Activated CD8-positive, alpha-beta T cell treated with anti-CD3 and anti-CD28 coated beads for 36 hours (primary cell): ENCODE measurements around the gene BTBD2. TPM values are rescaled to one million over a fixed set of nuclear protein-coding genes. Genes with fewer than 3 reads are reported as not detected.
"Not testable (repeated sequence)": the region's sequence is repeated elsewhere in the genome, so short reads cannot be mapped to it uniquely, and the experiment has no call there.

Experiments
- ATAC-seq: fragments of 200-7000 bp; cut with Tn5 transposase; one replicate; pipeline ENCODE4 v1.10.0; 2021; ENCODE audit warnings: mild to moderate bottlenecking, moderate library complexity
- CTCF ChIA-PET: fragments of 350-600 bp; sonication (Branson Sonifier 250); formaldehyde crosslinking; loops from one replicate; lab custom pipeline; 2021; ENCODE audit warnings: antibody characterized with exemption; lab: Charles Lee
- POLR2A ChIA-PET: fragments of 350-600 bp; sonication (Branson Sonifier 250); formaldehyde crosslinking; loops from one replicate; lab custom pipeline; 2021; ENCODE audit warnings: antibody characterized with exemption; lab: Charles Lee
- DNase-seq: peaks from one replicate; pipeline ENCODE4 v3.0.0-alpha.2; 2020
- H3K27ac Mint-ChIP-seq: one replicate; pipeline ENCODE4 v1.8.0; 2021; ENCODE audit warnings: mild to moderate bottlenecking, mixed read lengths
- H3K27me3 Mint-ChIP-seq: one replicate; pipeline ENCODE4 v1.8.0; 2021; ENCODE audit warnings: mixed read lengths
- H3K36me3 Mint-ChIP-seq: one replicate; pipeline ENCODE4 v1.8.0; 2021; ENCODE audit warnings: low read depth, mixed read lengths
- H3K4me1 Mint-ChIP-seq: one replicate; pipeline ENCODE4 v1.8.0; 2021; ENCODE audit warnings: low read depth, mixed read lengths
- H3K4me3 Mint-ChIP-seq: one replicate; pipeline ENCODE4 v1.8.0; 2021; ENCODE audit warnings: mild to moderate bottlenecking, moderate library complexity, mixed read lengths
- H3K9me3 Mint-ChIP-seq: one replicate; pipeline ENCODE4 v1.8.0; 2021; ENCODE audit warnings: mixed read lengths
- intact Hi-C: fragments of 100-400 bp; cut with micrococcal nuclease; formaldehyde crosslinking; loops from one replicate; pipeline ENCODE4 v1.10.0; 2022
- total RNA-seq, 2 experiments: library from RNA; stranded (reverse); gene quantifications; one replicate each; pipeline ENCODE4 v1.2.3, GENCODE V29; 2021
- TF ChIP-seq, protein P1 (sequence below): fragments of 200-600 bp; IDR thresholded peaks from one replicate; pipeline ENCODE4 v1.8.0; 2022; ENCODE audit warnings: antibody characterized with exemption, mild to moderate bottlenecking

The BTBD2 gene
- total RNA-seq, 2 experiments from 2014 or later = 36.5 to 44.6 TPM

DNA sequence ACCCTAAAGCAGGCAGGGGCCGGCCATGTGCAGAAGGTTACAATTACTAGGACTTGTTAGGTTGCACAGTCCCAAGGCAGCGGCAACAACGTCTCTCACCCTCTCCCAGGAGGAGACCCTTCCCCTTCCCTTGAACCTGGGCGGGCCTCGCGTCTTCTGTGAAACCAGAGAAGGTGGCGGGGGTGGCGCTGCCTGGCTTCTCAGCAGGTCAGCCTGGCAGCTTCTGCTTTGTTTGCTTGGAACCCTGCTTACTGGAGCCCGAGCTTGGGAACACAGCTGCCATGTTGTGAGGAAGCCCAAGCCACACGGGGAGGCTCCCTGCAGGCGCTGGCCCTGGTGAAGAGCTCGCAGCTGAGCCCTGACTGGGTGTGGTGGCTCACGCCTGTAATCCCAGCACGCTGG, 20.1 kb upstream of the BTBD2 start:
- Mint-ChIP-seq H3K4me1 (peaks cover 23% of the 10 kb centered on the region), H3K9me3 (peaks cover 5% of the 10 kb centered on the region), H3K27me3 (no peaks in the 10 kb centered on the region), H3K27ac (no peak overlapping the region), H3K36me3 (peaks cover 8% of the 10 kb centered on the region), H3K4me3 (no peak overlapping the region)
- ChIA-PET POLR2A (interaction anchor here (0.6 to 1.4 kb wide), 3 partner anchors 16 to 1103 kb away, joined by 3 to 6 read pairs (median 3); partner anchors contain the start of gene MKNK2), CTCF (interaction anchor here (1.1 kb wide), 1 partner anchor 13 kb away, joined by 3 read pairs; no protein-coding TSS in a partner anchor)
- intact Hi-C loops = no loop called here
- ATAC-seq (no peak), DNase-seq (no peak)
- TF ChIP-seq, protein P1, sequence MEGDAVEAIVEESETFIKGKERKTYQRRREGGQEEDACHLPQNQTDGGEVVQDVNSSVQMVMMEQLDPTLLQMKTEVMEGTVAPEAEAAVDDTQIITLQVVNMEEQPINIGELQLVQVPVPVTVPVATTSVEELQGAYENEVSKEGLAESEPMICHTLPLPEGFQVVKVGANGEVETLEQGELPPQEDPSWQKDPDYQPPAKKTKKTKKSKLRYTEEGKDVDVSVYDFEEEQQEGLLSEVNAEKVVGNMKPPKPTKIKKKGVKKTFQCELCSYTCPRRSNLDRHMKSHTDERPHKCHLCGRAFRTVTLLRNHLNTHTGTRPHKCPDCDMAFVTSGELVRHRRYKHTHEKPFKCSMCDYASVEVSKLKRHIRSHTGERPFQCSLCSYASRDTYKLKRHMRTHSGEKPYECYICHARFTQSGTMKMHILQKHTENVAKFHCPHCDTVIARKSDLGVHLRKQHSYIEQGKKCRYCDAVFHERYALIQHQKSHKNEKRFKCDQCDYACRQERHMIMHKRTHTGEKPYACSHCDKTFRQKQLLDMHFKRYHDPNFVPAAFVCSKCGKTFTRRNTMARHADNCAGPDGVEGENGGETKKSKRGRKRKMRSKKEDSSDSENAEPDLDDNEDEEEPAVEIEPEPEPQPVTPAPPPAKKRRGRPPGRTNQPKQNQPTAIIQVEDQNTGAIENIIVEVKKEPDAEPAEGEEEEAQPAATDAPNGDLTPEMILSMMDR = no peak

DNA sequence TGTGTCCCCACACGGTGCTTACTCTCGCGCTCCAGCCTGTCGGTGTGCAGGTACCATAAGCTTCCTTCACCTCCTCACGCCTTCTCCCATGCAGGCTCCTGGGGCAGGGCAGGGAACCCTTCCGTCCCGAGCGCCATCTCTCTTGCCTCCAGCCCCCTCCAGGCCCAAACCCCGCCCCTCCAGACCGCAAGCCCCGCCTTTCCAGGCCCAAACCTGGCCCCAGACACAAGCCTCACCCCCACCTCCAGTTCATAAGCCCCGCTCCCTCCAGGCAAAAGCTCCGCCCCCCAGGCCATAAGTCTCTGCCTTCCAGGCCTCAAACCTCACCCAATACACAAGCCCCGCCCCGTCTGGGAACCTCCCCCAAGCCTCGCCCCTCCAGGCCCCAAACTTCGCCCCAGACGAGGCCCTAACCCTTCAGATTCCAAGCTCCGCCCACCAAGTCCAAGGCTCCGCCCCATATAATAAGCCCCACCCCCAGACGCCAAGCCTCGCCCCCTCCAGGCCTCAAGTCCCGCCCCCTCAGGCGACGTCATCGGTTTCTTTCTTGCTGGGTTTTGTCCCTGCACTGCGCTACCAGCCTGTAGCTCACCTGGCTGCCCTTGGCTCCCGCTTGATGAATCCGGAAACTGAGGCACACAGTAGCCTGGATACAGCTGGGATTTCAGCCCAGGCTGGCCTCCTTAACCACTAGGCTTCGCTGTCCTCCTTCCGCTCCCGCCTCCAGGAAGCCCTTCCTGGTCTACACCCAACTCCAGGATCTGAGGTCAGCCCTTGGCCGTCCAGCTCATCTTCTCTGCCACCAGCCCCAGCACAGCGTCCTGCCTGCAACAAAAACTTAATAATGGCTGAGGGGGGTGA, 19.4 kb upstream of the BTBD2 start:
- Mint-ChIP-seq H3K27me3 (no peaks in the 10 kb centered on the region), H3K4me1 (peaks cover 23% of the 10 kb centered on the region), H3K9me3 (peaks cover 5% of the 10 kb centered on the region), H3K4me3 (no peak overlapping the region), H3K36me3 (peaks cover 8% of the 10 kb centered on the region), H3K27ac (no peak overlapping the region)
- DNase-seq (peak; percentile 87), ATAC-seq (peak; percentile 78)
- ChIA-PET POLR2A (interaction anchor here (0.6 to 1.4 kb wide), 6 partner anchors 17 to 1103 kb away, joined by 3 to 6 read pairs (median 3); partner anchors contain the start of gene MKNK2), CTCF (interaction anchor here (1.1 to 2.5 kb wide), 2 partner anchors 12 to 15 kb away, joined by 3 to 14 read pairs; no protein-coding TSS in a partner anchor)
- TF ChIP-seq, protein P1 = no peak
- intact Hi-C loops = no loop called here

DNA sequence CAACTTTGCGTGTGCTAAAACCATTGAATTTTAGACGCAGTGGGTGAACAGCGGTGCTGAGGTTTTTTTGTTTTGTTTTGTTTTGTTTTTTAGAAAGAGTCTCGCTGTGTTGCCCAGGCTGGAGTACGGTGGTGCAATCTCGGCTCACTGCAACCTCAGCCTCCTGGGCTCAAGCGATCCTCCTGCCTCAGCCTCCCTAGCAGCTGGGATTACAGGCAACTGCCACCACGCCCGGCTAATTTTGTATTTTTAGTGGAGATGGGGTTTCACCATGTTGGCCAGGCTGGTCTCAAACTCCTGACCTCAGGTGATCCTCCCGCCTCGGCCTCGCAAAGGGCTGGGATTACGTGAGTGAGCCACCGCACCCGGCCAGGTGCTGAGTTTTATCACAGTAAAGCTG, 18.7 kb upstream of the BTBD2 start:
- ChIA-PET POLR2A (interaction anchor here (0.9 to 1.4 kb wide), 5 partner anchors 17 to 36 kb away, joined by 3 to 6 read pairs (median 3); partner anchors contain the start of gene MKNK2), CTCF (interaction anchor here (1.1 to 2.5 kb wide), 2 partner anchors 11 to 14 kb away, joined by 3 to 14 read pairs; no protein-coding TSS in a partner anchor)
- H3K27ac Mint-ChIP-seq, DNase-seq, H3K27me3 Mint-ChIP-seq, H3K9me3 Mint-ChIP-seq, ATAC-seq, H3K36me3 Mint-ChIP-seq, H3K4me3 Mint-ChIP-seq, intact Hi-C loops: not testable (repeated sequence)
- H3K4me1 Mint-ChIP-seq = peaks cover 23% of the 10 kb centered on the region

DNA sequence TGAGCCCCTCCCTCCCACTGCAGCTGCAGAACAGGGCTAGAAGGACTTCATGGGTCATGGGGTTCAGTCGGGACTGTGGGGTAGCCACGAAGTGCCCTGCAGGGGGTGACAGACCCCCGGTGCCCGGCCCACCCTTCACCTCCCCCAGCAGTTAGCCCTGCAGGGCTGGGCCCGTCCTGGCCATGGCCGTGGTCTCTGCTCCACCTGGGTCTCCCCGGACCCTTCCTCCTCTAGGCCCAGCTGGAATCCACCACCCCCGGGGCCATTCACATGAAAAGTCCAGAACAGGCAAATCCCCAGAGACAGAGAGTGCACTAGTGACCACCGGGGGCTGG, 18.3 kb upstream of the BTBD2 start:
- ChIA-PET POLR2A (interaction anchor here (1.0 to 3.0 kb wide), 3 partner anchors 8 to 60 kb away, joined by 3 to 25 read pairs (median 3); no protein-coding TSS in a partner anchor), CTCF (interaction anchor here (2.5 kb wide), 1 partner anchor 14 kb away, joined by 14 read pairs; no protein-coding TSS in a partner anchor)
- no peak overlapping the region for H3K4me3 Mint-ChIP-seq

More for the DNA sequence above, 18.3 kb upstream of the BTBD2 start:
- intact Hi-C loops = no loop called here
- Mint-ChIP-seq H3K27me3 (no peaks in the 10 kb centered on the region), H3K36me3 (peaks cover under 1% of the 10 kb centered on the region), H3K4me1 (peaks cover 23% of the 10 kb centered on the region), H3K27ac (no peak overlapping the region), H3K9me3 (peaks cover 5% of the 10 kb centered on the region)
- no peak for ATAC-seq
- no peak for DNase-seq
- TF ChIP-seq, protein P1 = no peak
